T-helper 1 cell treated with Interleukin-12 subunit alpha and Interleukin-12 subunit beta and Interleukin-4 antibody, amounts not matched to agents 30 μg/mL and 1 μg/mL, for 36 hours (primary cell): ENCODE data around the gene CREB3L1.
A peak's percentile ranks its signal among the peaks of the same experiment; 100 is the strongest.

Experiments
- H3K27ac Mint-ChIP-seq: one replicate; pipeline ENCODE4 v1.8.0; 2021; ENCODE audit warnings: mild to moderate bottlenecking, mixed read lengths
- H3K27me3 Mint-ChIP-seq: one replicate; pipeline ENCODE4 v1.8.0; 2021; ENCODE audit warnings: low read depth, mixed read lengths
- H3K36me3 Mint-ChIP-seq: one replicate; pipeline ENCODE4 v1.8.0; 2021; ENCODE audit warnings: low read depth, mixed read lengths
- H3K4me1 Mint-ChIP-seq: one replicate; pipeline ENCODE4 v1.8.0; 2021; ENCODE audit warnings: low read depth, mixed read lengths
- H3K4me3 Mint-ChIP-seq: one replicate; pipeline ENCODE4 v1.8.0; 2021; ENCODE audit warnings: mild to moderate bottlenecking, moderate library complexity, mixed read lengths
- H3K9me3 Mint-ChIP-seq: one replicate; pipeline ENCODE4 v1.8.0; 2021; ENCODE audit warnings: mixed read lengths

The CREB3L1 gene

GRCh38 chr11:46338988-46339666 lies 61.7 kb downstream of the CREB3L1 start:
- H3K27ac Mint-ChIP-seq: no peak overlapping the region
- no peaks in the 10 kb centered on the region for H3K9me3 Mint-ChIP-seq
- peaks cover 32% of the 10 kb centered on the region for H3K4me1 Mint-ChIP-seq
- H3K4me3 Mint-ChIP-seq: no peak overlapping the region
- no peaks in the 10 kb centered on the region for H3K36me3 Mint-ChIP-seq
- H3K27me3 Mint-ChIP-seq: peaks cover 16% of the 10 kb centered on the region

GRCh38 chr11:46339816-46340215 lies 62.4 kb downstream of the CREB3L1 start:
- Mint-ChIP-seq H3K4me1 (peaks cover 36% of the 10 kb centered on the region), H3K4me3 (no peak overlapping the region), H3K36me3 (no peaks in the 10 kb centered on the region), H3K27ac (no peak overlapping the region), H3K9me3 (no peaks in the 10 kb centered on the region), H3K27me3 (peaks cover 9% of the 10 kb centered on the region)

DNA sequence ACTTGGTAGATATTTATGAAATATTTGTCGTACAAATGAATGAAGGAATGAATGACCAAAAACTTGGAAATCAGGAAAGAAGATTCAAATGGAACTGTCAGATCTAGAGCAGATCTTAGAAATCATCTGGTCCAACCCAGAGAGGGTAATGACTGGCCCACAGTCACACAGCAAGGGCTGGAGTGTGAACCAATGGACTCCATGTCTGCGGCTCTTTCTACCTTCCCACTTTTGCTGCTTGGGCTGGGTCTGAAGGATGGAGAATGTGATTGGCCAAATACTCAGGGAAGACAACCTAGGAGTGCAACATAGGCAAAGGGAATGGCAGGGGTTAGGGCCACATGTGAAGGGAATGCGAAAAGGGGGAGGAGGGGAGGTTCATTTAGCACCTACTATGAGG lies 64.0 kb downstream of the CREB3L1 start:
- no peak overlapping the region for H3K4me3 Mint-ChIP-seq
- H3K36me3 Mint-ChIP-seq: no peaks in the 10 kb centered on the region
- H3K27ac Mint-ChIP-seq: peak overlapping the region; percentile 31
- H3K9me3 Mint-ChIP-seq: no peaks in the 10 kb centered on the region
- peaks cover 4% of the 10 kb centered on the region for H3K27me3 Mint-ChIP-seq
- H3K4me1 Mint-ChIP-seq: peaks cover 49% of the 10 kb centered on the region

DNA sequence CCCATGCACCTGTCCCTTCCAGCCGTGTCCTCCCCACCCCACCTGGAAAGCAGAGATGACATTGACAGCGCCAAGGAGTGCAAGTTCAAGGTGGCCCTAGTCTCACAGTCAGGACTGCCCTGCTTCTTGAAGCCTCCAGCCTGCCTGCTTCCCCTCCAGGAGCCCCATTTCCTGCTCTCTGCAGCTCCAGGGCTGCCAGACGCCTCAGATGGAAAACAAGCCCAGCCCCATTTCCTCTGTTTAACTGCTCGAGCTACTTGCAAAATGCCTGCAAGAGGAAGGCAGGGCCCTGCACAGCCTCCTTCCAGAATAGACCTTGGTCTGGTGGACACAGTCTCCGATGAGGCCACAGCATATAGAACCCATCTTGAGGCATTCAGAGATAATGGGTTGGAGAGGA lies 64.8 kb downstream of the CREB3L1 start:
- H3K27ac Mint-ChIP-seq: no peak overlapping the region
- H3K4me1 Mint-ChIP-seq: peaks cover 52% of the 10 kb centered on the region
- no peaks in the 10 kb centered on the region for H3K9me3 Mint-ChIP-seq
- H3K27me3 Mint-ChIP-seq: peaks cover 4% of the 10 kb centered on the region
- H3K36me3 Mint-ChIP-seq: peaks cover 4% of the 10 kb centered on the region
- no peak overlapping the region for H3K4me3 Mint-ChIP-seq

DNA sequence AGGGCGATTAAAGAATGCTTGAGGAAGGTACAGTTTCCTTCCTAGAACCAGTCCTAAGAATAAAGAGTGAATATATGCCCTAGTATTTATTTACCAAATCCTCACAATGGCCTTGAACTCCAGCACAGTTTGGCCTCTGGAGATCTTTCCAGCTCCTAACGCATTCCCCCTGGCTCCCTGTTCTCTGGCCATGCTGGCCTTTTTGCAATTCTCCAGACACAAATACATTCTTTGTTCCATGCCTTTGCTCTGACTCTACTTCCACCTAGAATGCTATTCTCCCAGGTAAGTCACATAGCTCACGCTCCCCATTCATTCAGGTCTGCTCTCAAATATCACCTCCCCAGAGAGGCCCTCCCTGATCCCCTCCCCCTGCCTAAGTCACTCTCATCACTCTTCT lies 66.1 kb downstream of the CREB3L1 start:
- Mint-ChIP-seq H3K36me3 (peaks cover 4% of the 10 kb centered on the region), H3K27ac (no peak overlapping the region), H3K9me3 (no peaks in the 10 kb centered on the region), H3K4me1 (peaks cover 51% of the 10 kb centered on the region), H3K4me3 (no peak overlapping the region), H3K27me3 (peaks cover 2% of the 10 kb centered on the region)

DNA sequence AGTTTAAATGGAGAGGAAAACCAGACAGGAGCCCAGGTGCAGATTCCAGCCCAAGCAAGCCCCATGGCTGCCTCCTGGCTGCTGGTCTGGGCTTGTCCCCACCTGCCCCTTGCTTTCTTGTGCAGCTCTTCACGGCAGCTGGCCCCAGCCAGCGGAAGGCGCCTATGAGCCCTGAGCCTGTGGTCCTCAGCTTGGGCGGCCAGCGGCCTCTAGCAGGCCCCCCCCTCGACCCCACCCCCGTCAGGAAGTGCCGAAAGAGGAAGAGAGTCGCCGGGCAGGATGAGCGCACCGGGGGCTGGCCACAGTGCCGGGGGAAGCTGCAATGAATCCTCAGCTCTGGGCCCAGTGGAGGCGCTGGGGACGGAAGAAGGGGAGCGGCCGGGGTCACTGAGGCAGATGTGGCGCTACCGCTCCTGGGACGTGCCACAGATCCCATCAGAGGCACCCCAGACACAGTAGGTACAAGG lies 67.7 kb downstream of the CREB3L1 start:
- Mint-ChIP-seq H3K4me1 (peaks cover 60% of the 10 kb centered on the region), H3K4me3 (peak overlapping the region; percentile 90), H3K27me3 (no peaks in the 10 kb centered on the region), H3K9me3 (no peaks in the 10 kb centered on the region), H3K36me3 (peaks cover 13% of the 10 kb centered on the region), H3K27ac (peak overlapping the region; percentile 49)

DNA sequence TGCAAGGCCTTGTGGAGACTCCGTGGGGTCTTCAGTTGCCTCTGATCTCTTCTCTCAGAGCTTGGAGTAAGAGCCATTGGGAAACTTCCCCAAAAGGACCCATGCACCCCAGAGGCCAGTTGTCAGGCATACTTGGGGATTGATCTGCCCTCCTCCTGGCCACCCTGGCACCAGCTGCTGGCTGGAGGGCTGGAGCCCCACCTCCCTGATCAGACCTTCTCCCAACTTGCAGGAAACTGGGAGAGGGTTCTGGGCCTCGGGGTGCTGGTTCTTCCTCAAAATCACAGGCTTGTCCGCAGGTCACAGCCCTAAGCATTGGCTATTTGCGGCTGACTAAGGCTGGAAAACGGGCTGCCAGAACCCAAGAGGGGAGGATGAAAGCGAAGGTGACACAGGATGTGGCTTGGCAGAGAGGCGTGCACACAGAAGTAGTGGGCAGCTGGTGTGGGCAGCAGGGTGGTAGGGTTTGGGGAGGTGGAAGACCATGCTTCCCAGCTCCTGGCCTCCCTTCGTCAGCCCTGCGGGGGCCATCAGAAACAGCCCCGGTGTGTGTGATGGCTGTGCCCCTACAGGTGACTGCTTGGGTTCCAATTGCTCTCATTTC lies 68.5 kb downstream of the CREB3L1 start:
- Mint-ChIP-seq H3K9me3 (no peaks in the 10 kb centered on the region), H3K4me1 (peaks cover 63% of the 10 kb centered on the region), H3K4me3 (peak overlapping the region; percentile 90), H3K27me3 (no peaks in the 10 kb centered on the region), H3K27ac (peak overlapping the region; percentile 85), H3K36me3 (peaks cover 13% of the 10 kb centered on the region)

DNA sequence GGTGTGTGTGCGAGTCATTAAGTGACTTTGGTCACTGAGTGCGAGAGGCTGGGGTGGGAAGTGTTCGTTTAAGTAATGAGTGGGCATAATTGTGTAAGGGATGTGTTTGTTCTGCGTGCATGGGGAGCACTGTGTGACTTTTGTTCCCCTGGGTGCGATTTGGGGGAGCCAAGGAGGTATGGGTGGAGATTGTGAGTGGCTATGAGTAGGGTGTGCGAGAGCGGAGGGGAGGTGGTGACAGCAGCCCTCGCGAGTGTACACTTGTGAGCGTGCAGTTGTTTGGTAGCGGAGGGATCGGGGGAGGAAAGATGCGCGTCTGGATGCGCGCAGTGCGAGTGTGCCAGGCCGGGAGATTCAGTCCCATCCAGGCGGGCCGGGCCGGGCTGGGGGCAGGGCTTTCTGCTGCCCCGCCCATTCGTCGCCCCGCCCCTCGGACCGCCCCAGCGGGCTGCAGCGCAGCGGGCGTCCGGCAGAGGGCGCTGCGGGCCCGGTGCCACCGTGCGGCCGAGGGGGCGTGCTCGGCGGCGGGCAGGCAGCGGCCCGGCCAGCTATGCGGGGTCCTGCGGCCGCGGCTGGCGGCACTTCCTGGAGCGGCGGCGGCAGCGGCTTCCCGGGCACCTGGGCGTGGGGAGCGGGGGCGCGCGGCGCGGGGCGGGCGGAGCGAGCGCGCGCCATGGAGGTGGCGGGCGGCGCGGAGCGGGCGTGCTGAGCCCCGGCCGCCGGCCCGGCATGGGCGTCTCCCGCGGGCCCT lies 69.6 kb downstream of the CREB3L1 start, which contains the start of gene DGKZ:
Gene DGKZ (plus strand): TSS at position 578 of the 751 bp plus-strand sequence. CDS start 197 bp downstream, outside the sequence.
- peaks cover 13% of the 10 kb centered on the region for H3K36me3 Mint-ChIP-seq
- H3K27ac Mint-ChIP-seq: peak within 1 kb of the TSS; percentile 91
- peaks cover 63% of the 10 kb centered on the region for H3K4me1 Mint-ChIP-seq
- no peaks in the 10 kb centered on the region for H3K27me3 Mint-ChIP-seq
- H3K4me3 Mint-ChIP-seq: peak within 1 kb of the TSS; percentile 95
- H3K9me3 Mint-ChIP-seq: no peaks in the 10 kb centered on the region

DNA sequence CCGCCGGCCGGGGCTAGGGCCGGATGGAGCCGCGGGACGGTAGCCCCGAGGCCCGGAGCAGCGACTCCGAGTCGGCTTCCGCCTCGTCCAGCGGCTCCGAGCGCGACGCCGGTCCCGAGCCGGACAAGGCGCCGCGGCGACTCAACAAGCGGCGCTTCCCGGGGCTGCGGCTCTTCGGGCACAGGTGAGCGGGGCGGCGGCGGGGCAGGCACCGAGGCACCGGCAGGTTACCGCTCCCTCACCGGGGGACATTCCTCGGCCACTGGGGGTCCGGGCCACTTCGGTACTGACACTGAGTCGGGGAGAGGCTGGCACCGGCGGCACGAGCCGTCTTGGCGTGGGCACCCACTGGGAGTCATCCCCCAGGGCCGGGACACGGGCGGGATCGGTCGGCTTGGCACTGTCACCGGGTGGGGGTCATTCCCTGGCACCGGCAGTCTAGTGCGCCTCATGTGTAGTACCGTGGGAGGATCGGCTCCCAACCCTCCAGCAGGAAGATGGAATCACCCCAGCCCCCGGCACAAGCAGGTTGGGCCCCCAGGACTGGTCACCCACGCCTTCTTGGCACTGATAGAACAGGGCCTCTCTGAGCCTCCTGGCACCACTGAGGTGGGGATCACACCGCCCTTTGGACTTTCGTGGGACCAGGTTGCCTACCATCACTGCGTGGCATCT lies 70.3 kb downstream of the CREB3L1 start:
- H3K27me3 Mint-ChIP-seq: no peaks in the 10 kb centered on the region
- H3K36me3 Mint-ChIP-seq: peaks cover 15% of the 10 kb centered on the region
- H3K9me3 Mint-ChIP-seq: no peaks in the 10 kb centered on the region
- H3K4me3 Mint-ChIP-seq: peak overlapping the region; percentile 95
- peak overlapping the region; percentile 91 for H3K27ac Mint-ChIP-seq
- peaks cover 61% of the 10 kb centered on the region for H3K4me1 Mint-ChIP-seq

- Mint-ChIP-seq H3K36me3 (peaks cover 18% of the 10 kb centered on the region), H3K27me3 (no peaks in the 10 kb centered on the region), H3K27ac (peak overlapping the region; percentile 91)
Measured at GRCh38 chr11:46348566-46349401, 71.3 kb downstream of the CREB3L1 start.

GRCh38 chr11:46350695-46351094 lies 73.2 kb downstream of the CREB3L1 start:
- no peak overlapping the region for H3K27ac Mint-ChIP-seq
- H3K36me3 Mint-ChIP-seq: peaks cover 18% of the 10 kb centered on the region
- H3K27me3 Mint-ChIP-seq: no peaks in the 10 kb centered on the region
- peak overlapping the region; percentile 17 for H3K4me3 Mint-ChIP-seq
- H3K4me1 Mint-ChIP-seq: peaks cover 64% of the 10 kb centered on the region
- no peaks in the 10 kb centered on the region for H3K9me3 Mint-ChIP-seq

More at GRCh38 chr11:46348566-46349401, 71.3 kb downstream of the CREB3L1 start:
- Mint-ChIP-seq H3K4me1 (peaks cover 69% of the 10 kb centered on the region), H3K4me3 (peak overlapping the region; percentile 95), H3K9me3 (no peaks in the 10 kb centered on the region)

DNA sequence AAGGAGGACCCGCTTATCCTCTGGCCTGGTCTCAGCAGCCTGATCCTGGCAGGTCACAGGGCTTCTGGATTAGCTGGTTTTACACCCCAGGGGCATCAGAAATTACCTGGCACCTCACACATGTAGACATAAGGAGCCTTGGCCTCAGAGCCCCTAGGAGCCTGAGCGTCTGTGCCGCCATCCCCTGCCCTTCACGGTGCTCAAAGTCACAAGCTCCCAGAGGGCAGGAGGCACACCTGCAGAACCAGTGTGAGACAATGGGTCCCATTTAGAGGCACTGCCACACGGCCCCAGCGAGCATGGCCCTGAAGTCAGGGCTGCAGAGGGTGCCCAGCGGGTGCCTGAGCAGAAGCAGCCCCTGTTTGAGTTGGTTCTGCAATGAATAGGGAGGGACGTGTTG lies 73.7 kb downstream of the CREB3L1 start:
- Mint-ChIP-seq H3K4me3 (peak overlapping the region; percentile 59), H3K9me3 (no peaks in the 10 kb centered on the region), H3K4me1 (peaks cover 60% of the 10 kb centered on the region), H3K27ac (no peak overlapping the region), H3K36me3 (peaks cover 18% of the 10 kb centered on the region), H3K27me3 (no peaks in the 10 kb centered on the region)

GRCh38 chr11:46351606-46352005 lies 74.1 kb downstream of the CREB3L1 start:
- peak overlapping the region; percentile 81 for H3K4me3 Mint-ChIP-seq
- H3K27ac Mint-ChIP-seq: no peak overlapping the region
- H3K36me3 Mint-ChIP-seq: peaks cover 19% of the 10 kb centered on the region
- peaks cover 59% of the 10 kb centered on the region for H3K4me1 Mint-ChIP-seq
- H3K27me3 Mint-ChIP-seq: no peaks in the 10 kb centered on the region
- no peaks in the 10 kb centered on the region for H3K9me3 Mint-ChIP-seq
